HG02943 (cell line): ENCODE results near the gene DHCR7.

Experiments
- ATAC-seq: cut with Tn5 transposase; IDR thresholded peaks from one replicate; pipeline ENCODE4 v1.9.1; 2021; ENCODE audit warnings: mild to moderate bottlenecking, low read depth, moderate library complexity; ENCODE audit not compliant: unreplicated experiment

Gene DHCR7

GRCh38 chr11:71448257-71449171 is at the start of gene DHCR7:
Gene DHCR7, minus strand, starts transcription at chr11:71448393. Its CDS starts 3,441 bp downstream, at chr11:71444952.
- peak; percentile 67 for ATAC-seq

- ATAC-seq: no peak
Measured at GRCh38 chr11:71496421-71496820, 48.2 kb upstream of the DHCR7 start.

- no peak for ATAC-seq
Measured at GRCh38 chr11:71495286-71496230, 47.4 kb upstream of the DHCR7 start.

GRCh38 chr11:71491940-71492339 is 43.7 kb upstream of the DHCR7 start:
- ATAC-seq: no peak

- ATAC-seq: no peak
Measured at GRCh38 chr11:71491531-71491930, 43.3 kb upstream of the DHCR7 start.

GRCh38 chr11:71490731-71491390 is 42.7 kb upstream of the DHCR7 start:
- no peak for ATAC-seq

- no peak for ATAC-seq
Measured at GRCh38 chr11:71490044-71490730, 42.0 kb upstream of the DHCR7 start.

GRCh38 chr11:71489311-71490043 is 41.3 kb upstream of the DHCR7 start:
- no peak for ATAC-seq

GRCh38 chr11:71488681-71489270 is 40.6 kb upstream of the DHCR7 start:
- ATAC-seq: no peak

- ATAC-seq: no peak
Measured at GRCh38 chr11:71486320-71486719, 38.1 kb upstream of the DHCR7 start.

GRCh38 chr11:71485466-71485865 is 37.3 kb upstream of the DHCR7 start:
- ATAC-seq: no peak

GRCh38 chr11:71485063-71485399 is 36.8 kb upstream of the DHCR7 start:
- no peak for ATAC-seq

GRCh38 chr11:71484248-71485062 is 36.3 kb upstream of the DHCR7 start:
- ATAC-seq: no peak

GRCh38 chr11:71483692-71484091 is 35.5 kb upstream of the DHCR7 start:
- no peak for ATAC-seq

- ATAC-seq: no peak
Measured at GRCh38 chr11:71482746-71483364, 34.7 kb upstream of the DHCR7 start.

GRCh38 chr11:71482216-71482615 is 34.0 kb upstream of the DHCR7 start:
- no peak for ATAC-seq

GRCh38 chr11:71481101-71481960 is 33.1 kb upstream of the DHCR7 start:
- ATAC-seq: no peak
